Activated CD4-positive, alpha-beta T cell treated with anti-CD3 and anti-CD28 coated beads for 36 hours (primary cell): ENCODE results near the gene CACNB3. TPM values are rescaled to one million over a fixed set of nuclear protein-coding genes. Genes with fewer than 3 reads are reported as not detected.

Experiments used
- ATAC-seq: fragments of 200-7000 bp; cut with Tn5 transposase; one replicate; pipeline ENCODE4 v1.10.0; 2021; ENCODE audit warnings: mild to moderate bottlenecking, moderate library complexity
- CTCF ChIA-PET: fragments of 350-600 bp; sonication (Branson Sonifier 250); formaldehyde crosslinking; loops from one replicate; lab custom pipeline; 2021; ENCODE audit warnings: antibody characterized with exemption; lab: Charles Lee
- POLR2A ChIA-PET: fragments of 350-600 bp; sonication (Branson Sonifier 250); formaldehyde crosslinking; loops from one replicate; lab custom pipeline; 2021; ENCODE audit warnings: antibody characterized with exemption, inconsistent platforms; lab: Charles Lee
- DNase-seq: peaks from one replicate; pipeline ENCODE4 v3.0.0-alpha.2; 2020
- H3K27ac Mint-ChIP-seq: one replicate; pipeline ENCODE4 v1.8.0; 2021; ENCODE audit warnings: mixed read lengths
- H3K27me3 Mint-ChIP-seq: one replicate; pipeline ENCODE4 v1.8.0; 2021; ENCODE audit warnings: mixed read lengths
- H3K36me3 Mint-ChIP-seq: one replicate; pipeline ENCODE4 v1.8.0; 2021; ENCODE audit warnings: low read depth, mixed read lengths
- H3K4me1 Mint-ChIP-seq: one replicate; pipeline ENCODE4 v1.8.0; 2021; ENCODE audit warnings: mixed read lengths
- H3K4me3 Mint-ChIP-seq: one replicate; pipeline ENCODE4 v1.8.0; 2021; ENCODE audit warnings: mild to moderate bottlenecking, moderate library complexity, mixed read lengths
- H3K9me3 Mint-ChIP-seq: one replicate; pipeline ENCODE4 v1.8.0; 2021; ENCODE audit warnings: low read depth, mixed read lengths
- intact Hi-C, 2 experiments: fragments of 100-400 bp; cut with DNase I in 1 of 2; cut with micrococcal nuclease in 1 of 2; formaldehyde crosslinking; loops; one replicate each; pipeline versions ENCODE4 v1.14.2 to v1.15.1; 2022 to 2024; cut with DNase I, micrococcal nuclease
- total RNA-seq, 2 experiments: library from RNA; stranded (reverse); gene quantifications; one replicate each; pipeline ENCODE4 v1.2.3, GENCODE V29; 2021

The CACNB3 gene
- total RNA-seq, result 10 to 100 TPM; 11.5 to 16.1 TPM

GRCh38 chr12:48817873-48818830 lies at the start of gene CACNB3:
Gene CACNB3 (plus strand): TSS chr12:48818496. CDS start chr12:48818930, 434 bp downstream.
- ChIA-PET POLR2A (interaction anchor here (0.6 kb wide), 1 partner anchor 108 kb away, joined by 3 read pairs; no protein-coding TSS in a partner anchor), CTCF (interaction anchor here (0.6 to 1.9 kb wide), 4 partner anchors 34 to 103 kb away, joined by 3 to 6 read pairs (median 4); partner anchors contain the start of gene DDX23)
- Mint-ChIP-seq H3K36me3 (no peaks in the 10 kb centered on the region), H3K4me1 (peaks cover 23% of the 10 kb centered on the region), H3K27me3 (peaks cover 12% of the 10 kb centered on the region), H3K4me3 (peak within 1 kb of the TSS; percentile 82), H3K27ac (peak within 1 kb of the TSS; percentile 55), H3K9me3 (no peaks in the 10 kb centered on the region)
- DNase-seq, result peak; percentile 89
- intact Hi-C loops, result loop anchor here in 1 of 2 experiments (1.0 kb wide), 3 partner anchors 34 to 136 kb away; partner anchors contain the start of genes DDX23 and KANSL2
- peak; percentile 69 for ATAC-seq

GRCh38 chr12:48768736-48769135 lies 49.6 kb upstream of the CACNB3 start:
- H3K27me3 Mint-ChIP-seq, result peaks cover 2% of the 10 kb centered on the region
- POLR2A ChIA-PET, result no interaction called here
- DNase-seq (no peak), ATAC-seq (no peak)
- intact Hi-C loops, result no loop called here
- H3K4me3 Mint-ChIP-seq, result no peak overlapping the region
- H3K9me3 Mint-ChIP-seq, result no peaks in the 10 kb centered on the region
- H3K27ac Mint-ChIP-seq, result no peak overlapping the region
- H3K36me3 Mint-ChIP-seq, result no peaks in the 10 kb centered on the region
- CTCF ChIA-PET, result interaction anchor here (1.5 kb wide), 1 partner anchor 27 kb away, joined by 4 read pairs; no protein-coding TSS in a partner anchor
- H3K4me1 Mint-ChIP-seq, result peaks cover 7% of the 10 kb centered on the region

GRCh38 chr12:48770756-48771155 lies 47.5 kb upstream of the CACNB3 start:
- H3K9me3 Mint-ChIP-seq, result no peaks in the 10 kb centered on the region
- ChIA-PET CTCF (interaction anchor here (0.6 to 0.7 kb wide), 3 partner anchors 22 to 495 kb away, joined by 3 read pairs; no protein-coding TSS in a partner anchor), POLR2A (no interaction called here)
- no peak overlapping the region for H3K4me3 Mint-ChIP-seq
- ATAC-seq, result no peak
- H3K4me1 Mint-ChIP-seq, result peaks cover 2% of the 10 kb centered on the region
- no peak overlapping the region for H3K27ac Mint-ChIP-seq
- DNase-seq, result no peak
- intact Hi-C loops, result no loop called here
- H3K36me3 Mint-ChIP-seq, result no peaks in the 10 kb centered on the region
- H3K27me3 Mint-ChIP-seq, result peaks cover 2% of the 10 kb centered on the region

GRCh38 chr12:48771588-48772112 lies 46.6 kb upstream of the CACNB3 start:
- POLR2A ChIA-PET, result no interaction called here
- Mint-ChIP-seq H3K27me3 (peaks cover 2% of the 10 kb centered on the region), H3K4me1 (no peaks in the 10 kb centered on the region), H3K4me3 (no peak overlapping the region), H3K27ac (no peak overlapping the region), H3K9me3 (no peaks in the 10 kb centered on the region), H3K36me3 (no peaks in the 10 kb centered on the region)
- intact Hi-C loops, result no loop called here
- CTCF ChIA-PET, result interaction anchor here (2.1 kb wide), 1 partner anchor 23 kb away, joined by 6 read pairs; no protein-coding TSS in a partner anchor
- DNase-seq (no peak), ATAC-seq (no peak)

- no peaks in the 10 kb centered on the region for H3K9me3 Mint-ChIP-seq
- H3K27me3 Mint-ChIP-seq, result no peaks in the 10 kb centered on the region
- no peak for DNase-seq
- H3K36me3 Mint-ChIP-seq, result no peaks in the 10 kb centered on the region
- no peak overlapping the region for H3K27ac Mint-ChIP-seq
- ChIA-PET CTCF (interaction anchor here (1.1 to 2.1 kb wide), 2 partner anchors 14 to 21 kb away, joined by 3 to 6 read pairs; no protein-coding TSS in a partner anchor), POLR2A (no interaction called here)
- no peaks in the 10 kb centered on the region for H3K4me1 Mint-ChIP-seq
- intact Hi-C loops, result no loop called here
- ATAC-seq, result no peak
- no peak overlapping the region for H3K4me3 Mint-ChIP-seq
Observed at GRCh38 chr12:48773686-48774085, 44.6 kb upstream of the CACNB3 start.

GRCh38 chr12:48774516-48774915 lies 43.8 kb upstream of the CACNB3 start:
- intact Hi-C loops, result no loop called here
- DNase-seq (no peak), ATAC-seq (no peak)
- H3K4me3 Mint-ChIP-seq, result no peak overlapping the region
- H3K27me3 Mint-ChIP-seq, result no peaks in the 10 kb centered on the region
- no peaks in the 10 kb centered on the region for H3K4me1 Mint-ChIP-seq
- POLR2A ChIA-PET, result no interaction called here
- no peaks in the 10 kb centered on the region for H3K9me3 Mint-ChIP-seq
- H3K36me3 Mint-ChIP-seq, result no peaks in the 10 kb centered on the region
- CTCF ChIA-PET, result interaction anchor here (0.5 kb wide), 1 partner anchor 59 kb away, joined by 3 read pairs; no protein-coding TSS in a partner anchor
- no peak overlapping the region for H3K27ac Mint-ChIP-seq

GRCh38 chr12:48775299-48775698 lies 43.0 kb upstream of the CACNB3 start:
- H3K4me1 Mint-ChIP-seq, result no peaks in the 10 kb centered on the region
- H3K27ac Mint-ChIP-seq, result no peak overlapping the region
- no peak for DNase-seq
- intact Hi-C loops, result no loop called here
- H3K9me3 Mint-ChIP-seq, result no peaks in the 10 kb centered on the region
- no peaks in the 10 kb centered on the region for H3K36me3 Mint-ChIP-seq
- ChIA-PET CTCF (no interaction called here), POLR2A (no interaction called here)
- no peak for ATAC-seq
- H3K4me3 Mint-ChIP-seq, result no peak overlapping the region
- no peaks in the 10 kb centered on the region for H3K27me3 Mint-ChIP-seq

GRCh38 chr12:48775991-48776649 lies 42.2 kb upstream of the CACNB3 start:
- Mint-ChIP-seq H3K4me3 (no peak overlapping the region), H3K9me3 (no peaks in the 10 kb centered on the region), H3K27ac (no peak overlapping the region), H3K4me1 (no peaks in the 10 kb centered on the region), H3K36me3 (no peaks in the 10 kb centered on the region), H3K27me3 (no peaks in the 10 kb centered on the region)
- CTCF ChIA-PET, result no interaction called here
- no peak for ATAC-seq
- POLR2A ChIA-PET, result no interaction called here
- DNase-seq, result no peak
- intact Hi-C loops, result no loop called here

GRCh38 chr12:48776956-48777355 lies 41.3 kb upstream of the CACNB3 start:
- intact Hi-C loops, result no loop called here
- no peak for DNase-seq
- Mint-ChIP-seq H3K4me3 (no peak overlapping the region), H3K27me3 (no peaks in the 10 kb centered on the region), H3K9me3 (no peaks in the 10 kb centered on the region), H3K27ac (no peak overlapping the region), H3K36me3 (no peaks in the 10 kb centered on the region), H3K4me1 (no peaks in the 10 kb centered on the region)
- ChIA-PET POLR2A (no interaction called here), CTCF (no interaction called here)
- ATAC-seq, result no peak

GRCh38 chr12:48777501-48778400 lies 40.5 kb upstream of the CACNB3 start:
- Mint-ChIP-seq H3K27ac (no peak overlapping the region), H3K36me3 (no peaks in the 10 kb centered on the region), H3K27me3 (no peaks in the 10 kb centered on the region), H3K9me3 (no peaks in the 10 kb centered on the region), H3K4me1 (no peaks in the 10 kb centered on the region), H3K4me3 (no peak overlapping the region)
- CTCF ChIA-PET, result interaction anchor here (0.6 to 1.9 kb wide), 3 partner anchors 17 to 58 kb away, joined by 3 to 6 read pairs (median 3); no protein-coding TSS in a partner anchor
- DNase-seq, result no peak
- intact Hi-C loops, result no loop called here
- POLR2A ChIA-PET, result no interaction called here
- no peak for ATAC-seq
